NB4 (cell line): ENCODE data around the gene PPM1B.

ENCODE experiments used
- CTCF ChIP-seq: IDR thresholded peaks from one replicate; pipeline ENCODE4 v1.5.1; 2012; ENCODE audit warnings: low read depth, low read length
- POLR2A ChIP-seq: IDR thresholded peaks from 2 replicates; pipeline ENCODE4 v1.6.1; 2011; ENCODE audit warnings: mild to moderate bottlenecking; ENCODE audit not compliant: insufficient read length; ENCODE audit errors: extremely low read depth

- no peak for TF ChIP-seq CTCF
- no peak for TF ChIP-seq POLR2A
Measured at GRCh38 chr2:44190526-44190925, 21.9 kb downstream of the PPM1B start.
